ENCODE results near the gene AOX1.

The AOX1 gene

GRCh38 chr2:200669308-200669707, 83.5 kb downstream of the AOX1 start:
- Histone ChIP-seq H4K20me1 (ENCODE audit: control insufficient read depth, insufficient read depth, low read depth, low read length) (no peaks in the 10 kb centered on the region), H3K4me2 (ENCODE audit: low read length) (no peak overlapping the region), H3F3A (ENCODE audit: control insufficient read depth, insufficient read depth) (no peaks in the 10 kb centered on the region), H3K27me3 (ENCODE audit: control insufficient read depth, low read length) (peaks cover 4% of the 10 kb centered on the region; the same call in 1 of the 2 replicates), H3K4me1 (ENCODE audit: control insufficient read depth, low read length) (peaks cover 11% of the 10 kb centered on the region), H3K9me2 (replicated peaks; ENCODE audit: control insufficient read depth, low read length) (no peaks in the 10 kb centered on the region), H3K79me2 (ENCODE audit: control insufficient read depth, low read length) (no peaks in the 10 kb centered on the region), H3K4me3 (ENCODE audit: low read length) (no peak overlapping the region), H3K9me3 (ENCODE audit: control insufficient read depth, insufficient read depth, low read length) (no peaks in the 10 kb centered on the region), H3K27ac (ENCODE audit: low read depth, low read length) (no peak overlapping the region), H3K36me3 (ENCODE audit: control insufficient read depth, low read length) (no peaks in the 10 kb centered on the region)
- no peak for TF ChIP-seq CTCF (IDR thresholded peaks at IDR 0.05; ENCODE audit: low read depth, low read length, poor library complexity, severe bottlenecking)
- TF ChIP-seq EZH2phosphoT487 (IDR thresholded peaks at IDR 0.05; ENCODE audit: borderline replicate concordance, low read length) = no peak

GRCh38 chr2:200670313-200670712, 84.5 kb downstream of the AOX1 start:
- Histone ChIP-seq H3K4me3 (ENCODE audit: low read length) (no peak overlapping the region), H3K27ac (ENCODE audit: low read depth, low read length) (no peak overlapping the region), H3K27me3 (ENCODE audit: control insufficient read depth, low read length) (peaks cover 4% of the 10 kb centered on the region; the same call in 1 of the 2 replicates), H3K9me2 (replicated peaks; ENCODE audit: control insufficient read depth, low read length) (no peaks in the 10 kb centered on the region), H4K20me1 (ENCODE audit: control insufficient read depth, insufficient read depth, low read depth, low read length) (no peaks in the 10 kb centered on the region), H3K79me2 (ENCODE audit: control insufficient read depth, low read length) (no peaks in the 10 kb centered on the region), H3K36me3 (ENCODE audit: control insufficient read depth, low read length) (no peaks in the 10 kb centered on the region), H3K4me1 (ENCODE audit: control insufficient read depth, low read length) (peaks cover 11% of the 10 kb centered on the region), H3F3A (ENCODE audit: control insufficient read depth, insufficient read depth) (no peaks in the 10 kb centered on the region), H3K4me2 (ENCODE audit: low read length) (no peak overlapping the region), H3K9me3 (ENCODE audit: control insufficient read depth, insufficient read depth, low read length) (no peaks in the 10 kb centered on the region)
- no peak for TF ChIP-seq EZH2phosphoT487 (IDR thresholded peaks at IDR 0.05; ENCODE audit: borderline replicate concordance, low read length)

GRCh38 chr2:200670751-200671150, 84.9 kb downstream of the AOX1 start:
- Histone ChIP-seq H3K4me2 (ENCODE audit: low read length) (no peak overlapping the region), H3K36me3 (ENCODE audit: control insufficient read depth, low read length) (no peaks in the 10 kb centered on the region), H3K4me3 (ENCODE audit: low read length) (no peak overlapping the region), H3F3A (ENCODE audit: control insufficient read depth, insufficient read depth) (no peaks in the 10 kb centered on the region), H3K27ac (ENCODE audit: low read depth, low read length) (no peak overlapping the region), H3K27me3 (ENCODE audit: control insufficient read depth, low read length) (peaks cover 4% of the 10 kb centered on the region; the same call in 1 of the 2 replicates), H3K79me2 (ENCODE audit: control insufficient read depth, low read length) (no peaks in the 10 kb centered on the region), H3K9me2 (replicated peaks; ENCODE audit: control insufficient read depth, low read length) (no peaks in the 10 kb centered on the region), H4K20me1 (ENCODE audit: control insufficient read depth, insufficient read depth, low read depth, low read length) (no peaks in the 10 kb centered on the region), H3K4me1 (ENCODE audit: control insufficient read depth, low read length) (peaks cover 11% of the 10 kb centered on the region), H3K9me3 (ENCODE audit: control insufficient read depth, insufficient read depth, low read length) (no peaks in the 10 kb centered on the region)
- no peak for TF ChIP-seq CTCF (IDR thresholded peaks at IDR 0.05; ENCODE audit: low read depth, low read length, poor library complexity, severe bottlenecking)
- no peak for TF ChIP-seq EZH2phosphoT487 (IDR thresholded peaks at IDR 0.05; ENCODE audit: borderline replicate concordance, low read length)

- Histone ChIP-seq H4K20me1 (ENCODE audit: control insufficient read depth, insufficient read depth, low read depth, low read length) (no peaks in the 10 kb centered on the region), H3K27ac (ENCODE audit: low read depth, low read length) (no peak overlapping the region), H3K9me3 (ENCODE audit: control insufficient read depth, insufficient read depth, low read length) (no peaks in the 10 kb centered on the region), H3K4me1 (ENCODE audit: control insufficient read depth, low read length) (peaks cover 11% of the 10 kb centered on the region), H3K4me2 (ENCODE audit: low read length) (no peak overlapping the region), H3K4me3 (ENCODE audit: low read length) (no peak overlapping the region), H3K9me2 (replicated peaks; ENCODE audit: control insufficient read depth, low read length) (no peaks in the 10 kb centered on the region), H3K27me3 (ENCODE audit: control insufficient read depth, low read length) (peaks cover 4% of the 10 kb centered on the region; the same call in 1 of the 2 replicates), H3F3A (ENCODE audit: control insufficient read depth, insufficient read depth) (no peaks in the 10 kb centered on the region), H3K79me2 (ENCODE audit: control insufficient read depth, low read length) (no peaks in the 10 kb centered on the region), H3K36me3 (ENCODE audit: control insufficient read depth, low read length) (no peaks in the 10 kb centered on the region)
- TF ChIP-seq EZH2phosphoT487 (IDR thresholded peaks at IDR 0.05; ENCODE audit: borderline replicate concordance, low read length) = no peak
- no peak for TF ChIP-seq CTCF (IDR thresholded peaks at IDR 0.05; ENCODE audit: low read depth, low read length, poor library complexity, severe bottlenecking)
Observed at GRCh38 chr2:200673191-200673590, 87.4 kb downstream of the AOX1 start.
